ENCODE measurements around the gene CAMK1. TPM values are rescaled to one million over a fixed set of nuclear protein-coding genes. Genes with fewer than 3 reads are reported as not detected.
"Not testable (repeated sequence)": the region's sequence is repeated elsewhere in the genome, so short reads cannot be mapped to it uniquely, and the experiment has no call there.

CAMK1 gene
- total RNA-seq, 1 donor from 2014 or later: 12.3 TPM

GRCh38 chr3:9779075-9779593 lies 9.4 kb upstream of the CAMK1 start:
- Histone ChIP-seq H3K4me1 (peaks cover 10% of the 10 kb centered on the region), H3K9me3 (replicated peaks) (no peaks in the 10 kb centered on the region), H3K4me3 (no peak overlapping the region), H3K27me3 (ENCODE audit: low read depth) (no peaks in the 10 kb centered on the region), H3K27ac (replicated peaks) (no peak overlapping the region), H3K36me3 (peaks cover 46% of the 10 kb centered on the region)
- no peak for DNase-seq
- intact Hi-C loops (cut with micrococcal nuclease): no loop called here
- TF ChIP-seq CTCF (IDR thresholded peaks at IDR 0.05; ENCODE audit: borderline replicate concordance): no peak

- intact Hi-C loops (cut with micrococcal nuclease): no loop called here
- Histone ChIP-seq H3K4me3 (no peak overlapping the region), H3K4me1 (peaks cover 10% of the 10 kb centered on the region), H3K36me3 (peaks cover 39% of the 10 kb centered on the region), H3K27ac (replicated peaks) (no peak overlapping the region), H3K27me3 (ENCODE audit: low read depth) (no peaks in the 10 kb centered on the region), H3K9me3 (replicated peaks) (no peaks in the 10 kb centered on the region)
- TF ChIP-seq CTCF (IDR thresholded peaks at IDR 0.05; ENCODE audit: borderline replicate concordance): no peak
- DNase-seq: no peak
These were observed 8.7 kb upstream of the CAMK1 start for GRCh38 chr3:9778143-9779074.

- Histone ChIP-seq H3K27me3 (ENCODE audit: low read depth) (no peaks in the 10 kb centered on the region), H3K4me1 (peaks cover 10% of the 10 kb centered on the region), H3K4me3 (no peak overlapping the region), H3K27ac (replicated peaks) (no peak overlapping the region), H3K36me3 (peaks cover 32% of the 10 kb centered on the region), H3K9me3 (replicated peaks) (no peaks in the 10 kb centered on the region)
- DNase-seq: no peak
- intact Hi-C loops (cut with micrococcal nuclease): no loop called here
- TF ChIP-seq CTCF (IDR thresholded peaks at IDR 0.05; ENCODE audit: borderline replicate concordance): no peak
These were observed 7.9 kb upstream of the CAMK1 start for GRCh38 chr3:9777694-9778021.

GRCh38 chr3:9776896-9777693 lies 7.3 kb upstream of the CAMK1 start:
- intact Hi-C loops (cut with micrococcal nuclease): no loop called here
- Histone ChIP-seq H3K27me3 (ENCODE audit: low read depth) (no peaks in the 10 kb centered on the region), H3K4me1 (peaks cover 10% of the 10 kb centered on the region), H3K36me3 (peaks cover 26% of the 10 kb centered on the region), H3K4me3 (no peak overlapping the region), H3K9me3 (replicated peaks) (no peaks in the 10 kb centered on the region), H3K27ac (replicated peaks) (no peak overlapping the region)
- TF ChIP-seq CTCF (IDR thresholded peaks at IDR 0.05; ENCODE audit: borderline replicate concordance): no peak
- no peak for DNase-seq

GRCh38 chr3:9771007-9771406 lies 1.3 kb upstream of the CAMK1 start:
- DNase-seq; intact Hi-C loops (cut with micrococcal nuclease); H3K9me3 ChIP-seq (replicated peaks); H3K4me3 ChIP-seq; H3K36me3 ChIP-seq; H3K27me3 ChIP-seq (ENCODE audit: low read depth): not testable (repeated sequence)
- H3K27ac ChIP-seq (replicated peaks): peak overlapping the region; percentile 80
- H3K4me1 ChIP-seq: peaks cover 47% of the 10 kb centered on the region
